GM21825 (cell line): ENCODE measurements around the gene CDC42EP4.

Experiments
- ATAC-seq: cut with Tn5 transposase; IDR thresholded peaks from one replicate; pipeline ENCODE4 v1.9.1; 2021; ENCODE audit warnings: mild to moderate bottlenecking, moderate library complexity; ENCODE audit not compliant: unreplicated experiment

The CDC42EP4 gene, protein sequence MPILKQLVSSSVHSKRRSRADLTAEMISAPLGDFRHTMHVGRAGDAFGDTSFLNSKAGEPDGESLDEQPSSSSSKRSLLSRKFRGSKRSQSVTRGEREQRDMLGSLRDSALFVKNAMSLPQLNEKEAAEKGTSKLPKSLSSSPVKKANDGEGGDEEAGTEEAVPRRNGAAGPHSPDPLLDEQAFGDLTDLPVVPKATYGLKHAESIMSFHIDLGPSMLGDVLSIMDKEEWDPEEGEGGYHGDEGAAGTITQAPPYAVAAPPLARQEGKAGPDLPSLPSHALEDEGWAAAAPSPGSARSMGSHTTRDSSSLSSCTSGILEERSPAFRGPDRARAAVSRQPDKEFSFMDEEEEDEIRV

DNA sequence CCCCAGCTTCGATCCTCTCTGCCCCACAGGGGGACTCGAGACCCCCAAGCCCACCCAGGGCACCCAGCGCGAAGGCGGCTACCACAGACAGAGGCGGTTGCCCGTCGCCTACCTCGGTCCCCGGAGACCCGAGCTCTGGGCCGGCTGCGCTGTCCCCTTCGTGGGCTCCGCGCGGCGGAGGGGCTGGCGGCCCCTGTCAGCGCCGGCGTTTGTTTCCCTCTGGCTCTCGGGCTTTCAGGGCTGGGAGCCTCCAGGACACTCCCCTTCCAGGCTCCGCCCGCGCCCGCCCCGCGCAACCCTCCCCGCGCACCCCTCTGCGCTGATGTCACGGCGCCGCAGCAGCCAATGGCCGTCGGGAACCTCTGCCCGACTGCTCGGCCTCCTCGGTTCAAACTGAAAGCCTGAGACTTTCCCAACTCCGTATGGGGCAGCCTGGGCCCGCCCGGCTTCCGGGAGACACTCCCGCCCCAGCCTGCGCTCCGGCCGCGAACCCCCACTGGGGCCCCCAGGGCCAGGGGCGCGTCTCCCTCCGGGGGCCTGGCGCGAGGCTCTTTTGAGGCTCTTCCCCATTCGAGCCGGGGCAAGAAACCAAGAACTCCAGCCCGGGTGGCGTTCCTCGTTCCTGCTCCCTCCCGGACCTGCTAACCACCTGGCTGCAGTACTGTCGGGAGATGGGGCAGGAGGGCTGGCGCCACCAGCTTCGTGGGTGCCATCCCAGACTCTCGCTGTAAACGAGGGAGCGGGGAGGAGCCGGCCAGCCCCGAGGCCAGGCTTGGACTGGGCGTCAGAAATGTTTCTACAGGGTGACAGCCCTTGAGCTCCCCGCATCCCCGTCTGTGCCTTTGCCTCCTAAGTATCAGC lies at the start of gene CDC42EP4:
CDC42EP4 (minus strand) TSS at position 221 of the 861 bp plus-strand sequence. CDS start 25,501 bp downstream, outside the sequence.
- ATAC-seq = peak; percentile 80

DNA sequence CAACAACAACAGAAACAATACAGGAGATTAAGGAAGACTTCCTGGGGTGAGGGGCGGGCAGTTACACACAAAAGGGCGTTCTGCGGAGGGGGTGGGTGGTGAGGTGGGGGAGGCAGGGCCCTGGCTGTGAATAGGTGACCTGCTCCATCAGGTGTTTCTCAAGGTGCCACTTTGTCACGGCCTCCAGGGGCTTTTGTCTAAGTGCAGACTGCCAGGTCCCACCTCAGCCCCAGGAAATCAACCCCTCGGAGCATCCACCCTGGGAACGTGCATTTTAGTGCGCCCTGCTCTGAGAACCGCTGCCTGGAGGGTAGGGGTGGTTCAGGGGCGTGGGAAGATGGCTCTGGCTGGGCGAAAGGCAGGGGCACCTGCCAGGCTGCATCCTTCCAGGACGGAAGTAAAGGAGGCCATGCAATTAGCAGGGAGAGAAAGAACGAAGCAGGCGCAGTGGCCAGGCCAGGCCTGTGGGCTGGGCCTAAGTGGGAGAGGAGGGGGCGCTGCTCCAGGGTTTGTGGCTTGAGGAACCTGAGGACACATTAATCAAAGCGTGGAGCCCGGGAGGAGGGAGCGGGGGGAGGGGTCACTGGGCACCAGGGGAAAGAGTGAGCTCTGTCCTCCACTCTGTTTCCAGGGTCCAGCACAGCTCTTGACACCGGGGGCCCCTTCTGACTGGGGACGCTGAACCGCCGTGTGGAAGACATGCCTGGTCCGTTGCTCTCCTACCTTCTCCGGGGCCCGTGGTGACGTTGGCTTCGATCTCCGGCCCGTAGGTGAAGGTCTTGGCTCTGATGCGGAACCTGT lies 49.4 kb upstream of the CDC42EP4 start:
- no peak for ATAC-seq

DNA sequence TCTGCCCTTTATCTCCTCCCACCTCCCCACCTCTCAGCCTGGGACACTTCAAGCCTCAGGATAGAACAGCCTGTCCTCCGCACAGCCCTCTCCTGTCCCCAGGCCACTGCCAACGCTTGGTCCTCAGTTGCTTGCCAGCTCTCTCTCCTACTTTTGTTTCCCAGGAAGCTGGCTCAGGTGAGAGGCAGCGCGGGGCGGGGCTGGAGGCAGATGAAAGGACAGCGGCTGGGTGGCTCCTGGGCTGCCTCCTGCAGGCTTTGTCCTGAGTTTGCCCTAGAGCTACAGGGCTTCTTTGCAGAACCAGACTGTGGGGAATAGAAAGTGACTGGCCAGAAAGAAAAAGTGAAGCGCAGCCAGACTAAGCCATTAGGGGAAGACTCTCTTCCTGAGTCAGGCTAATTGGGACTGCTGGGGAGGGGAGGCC lies 48.2 kb upstream of the CDC42EP4 start:
- no peak for ATAC-seq

DNA sequence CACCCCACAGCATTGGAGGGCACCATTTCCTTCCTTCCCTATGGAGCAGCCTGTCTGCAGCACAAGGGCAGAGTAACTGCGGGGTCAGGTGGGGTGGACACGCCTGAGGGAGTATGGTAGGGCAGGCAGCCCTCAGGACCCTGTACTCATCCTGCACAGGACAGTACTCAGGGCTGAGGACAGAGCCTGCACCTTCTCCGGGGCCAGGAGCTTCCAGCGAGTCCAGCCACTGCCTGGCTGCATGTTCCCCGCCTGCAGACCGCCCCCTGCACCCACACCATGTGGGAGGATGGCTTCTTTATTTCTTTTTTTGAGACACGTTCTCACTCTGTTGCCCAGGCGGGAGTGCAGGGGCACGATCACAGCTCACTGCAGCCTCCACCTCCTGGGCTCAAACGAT lies 47.6 kb upstream of the CDC42EP4 start:
- no peak for ATAC-seq

DNA sequence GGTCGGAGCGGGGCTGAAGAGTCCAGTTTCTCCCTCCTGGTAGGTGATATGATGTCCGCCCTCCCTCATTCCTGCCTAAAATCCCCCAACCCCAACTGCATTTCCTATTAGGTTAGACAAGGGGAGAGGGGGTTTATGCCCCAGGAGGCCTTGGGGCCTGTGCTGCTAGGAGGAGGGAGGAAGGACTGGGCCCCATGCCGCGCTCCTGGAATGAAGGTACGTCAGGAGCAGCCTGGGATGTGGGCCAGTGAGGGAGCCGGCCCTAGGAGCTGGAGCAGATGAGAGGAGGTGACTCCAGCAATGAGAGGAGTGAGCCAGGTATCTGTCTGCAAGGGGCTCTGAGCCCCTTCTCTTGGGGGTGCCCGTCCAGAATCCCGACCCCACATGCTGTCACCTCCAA lies 46.9 kb upstream of the CDC42EP4 start:
- no peak for ATAC-seq

DNA sequence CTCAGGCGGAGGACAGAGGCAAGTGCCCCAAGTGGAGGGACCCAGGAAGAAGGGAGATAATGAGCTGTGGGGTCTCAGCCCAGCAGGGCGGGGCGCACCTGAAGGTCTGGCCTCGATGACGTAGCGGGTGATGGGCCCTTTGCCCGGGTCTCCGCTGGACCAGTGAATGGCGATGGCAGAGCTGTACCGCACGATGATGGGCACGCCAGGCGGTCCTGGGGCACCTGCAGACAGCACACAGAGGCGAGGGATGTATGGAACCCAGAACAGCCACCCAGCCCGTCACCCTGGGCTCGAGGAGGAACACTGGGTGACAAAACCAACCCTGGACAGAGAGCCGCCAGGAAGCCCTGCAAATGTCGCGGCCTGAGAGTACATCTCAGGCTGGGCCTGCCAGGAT lies 46.2 kb upstream of the CDC42EP4 start:
- no peak for ATAC-seq

DNA sequence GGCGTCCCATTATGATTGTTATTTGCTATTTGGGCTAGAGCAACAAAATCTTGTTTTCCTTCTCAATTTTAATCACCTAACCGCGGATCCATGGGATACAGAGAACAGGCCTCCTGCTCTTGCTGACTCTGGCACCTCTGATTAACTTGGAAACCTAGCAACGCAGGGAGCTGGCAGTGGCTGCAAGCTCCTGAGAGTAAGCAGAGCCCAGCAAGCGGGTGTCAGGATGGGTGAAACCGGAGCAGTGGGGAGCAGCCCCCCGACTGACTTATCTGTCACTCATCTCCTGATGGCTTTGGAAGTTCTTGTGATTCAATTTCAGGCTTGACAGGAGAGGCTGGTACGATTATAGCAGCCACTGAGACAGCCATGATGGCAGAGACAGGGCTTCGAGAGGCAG lies 45.5 kb upstream of the CDC42EP4 start:
- ATAC-seq = no peak

DNA sequence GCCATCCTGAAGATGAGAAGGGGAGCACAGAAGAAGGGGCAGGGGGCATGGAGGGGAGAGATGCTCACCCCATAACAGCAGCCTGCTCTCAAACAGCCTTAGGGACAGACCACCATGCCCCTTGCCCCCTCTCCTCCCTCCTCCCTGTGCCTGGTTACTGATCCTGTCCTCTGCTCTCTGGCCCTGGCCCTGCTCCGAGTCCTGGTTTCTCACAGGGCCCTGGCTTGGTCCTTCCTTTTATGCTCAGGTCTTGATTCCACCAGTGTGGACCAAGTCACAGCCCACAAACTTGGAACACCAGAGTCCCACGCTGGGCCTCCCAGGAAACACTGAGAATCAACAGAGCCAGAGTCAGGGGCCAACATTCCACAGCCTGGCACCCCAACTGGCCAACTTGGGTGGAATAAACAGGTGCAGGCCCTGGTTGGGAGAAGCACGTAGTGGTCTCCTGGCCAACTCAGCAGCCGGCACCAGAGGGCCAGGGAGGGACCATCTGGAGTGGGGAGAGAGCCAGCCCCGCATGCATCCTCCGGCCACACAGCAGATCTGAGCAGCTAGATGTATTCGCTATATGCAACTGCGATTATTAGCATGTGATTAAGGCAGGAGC lies 44.9 kb upstream of the CDC42EP4 start:
- no peak for ATAC-seq

DNA sequence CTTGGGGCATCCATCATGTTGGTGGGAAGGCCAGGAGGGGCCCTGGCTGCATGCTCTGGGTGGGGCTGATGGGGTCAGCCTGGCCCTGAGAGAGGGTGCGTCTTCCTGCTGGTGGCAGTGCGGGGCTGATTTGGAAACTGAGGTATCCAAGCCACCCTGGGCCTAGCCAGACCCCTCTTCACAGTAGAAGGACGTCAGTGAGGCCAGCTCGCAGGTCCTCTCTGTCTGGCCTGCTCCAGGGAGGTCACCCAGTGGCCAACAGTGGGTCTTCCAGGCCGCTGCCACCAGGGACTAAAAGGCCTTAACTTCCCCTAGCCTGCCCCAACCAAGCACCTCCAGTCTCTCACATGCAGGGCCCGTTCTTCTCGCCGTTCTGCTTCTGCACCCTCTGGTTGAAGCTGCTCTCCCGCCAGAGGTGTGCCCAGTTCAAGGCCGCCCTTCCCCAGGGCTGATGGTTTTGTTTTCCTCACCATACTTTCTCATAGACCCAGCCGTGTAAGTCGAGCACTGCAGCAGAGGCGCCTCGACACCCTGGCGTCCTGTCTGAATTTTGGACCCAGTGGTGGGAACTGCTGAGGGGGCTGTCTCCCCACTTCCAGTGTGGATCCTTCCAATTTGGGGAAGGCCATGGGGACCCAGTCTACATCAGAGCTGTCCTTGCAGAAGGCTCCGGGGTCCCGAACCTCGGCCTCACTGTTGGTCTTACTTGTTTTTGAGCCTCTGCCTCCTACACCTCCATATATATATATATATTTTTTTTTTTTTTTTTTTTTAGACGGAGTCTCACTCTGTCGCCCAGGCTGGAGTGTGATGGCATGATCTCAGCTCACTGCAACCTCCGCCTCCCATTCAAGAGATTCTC lies 42.9 kb upstream of the CDC42EP4 start:
- ATAC-seq = no peak

DNA sequence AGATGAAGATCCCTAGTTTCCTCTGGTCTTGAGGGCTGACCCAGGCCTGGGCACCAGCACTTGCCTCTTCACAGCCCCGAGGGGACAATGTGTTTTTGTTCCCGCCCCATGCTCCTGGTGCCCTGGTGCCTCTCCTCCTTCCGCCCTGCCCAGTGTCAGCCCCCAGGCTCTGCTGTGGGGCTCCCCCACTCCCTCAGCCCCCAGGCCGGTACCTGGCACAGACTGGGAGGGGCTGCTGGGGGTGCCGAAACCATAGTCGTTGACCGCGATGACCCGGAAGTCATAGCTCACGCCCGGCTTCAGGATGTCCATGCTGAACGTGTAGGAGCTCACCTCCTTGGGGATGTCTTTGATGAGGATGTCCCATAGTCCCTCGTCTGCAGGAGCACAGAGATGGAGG lies 40.5 kb upstream of the CDC42EP4 start:
- no peak for ATAC-seq

DNA sequence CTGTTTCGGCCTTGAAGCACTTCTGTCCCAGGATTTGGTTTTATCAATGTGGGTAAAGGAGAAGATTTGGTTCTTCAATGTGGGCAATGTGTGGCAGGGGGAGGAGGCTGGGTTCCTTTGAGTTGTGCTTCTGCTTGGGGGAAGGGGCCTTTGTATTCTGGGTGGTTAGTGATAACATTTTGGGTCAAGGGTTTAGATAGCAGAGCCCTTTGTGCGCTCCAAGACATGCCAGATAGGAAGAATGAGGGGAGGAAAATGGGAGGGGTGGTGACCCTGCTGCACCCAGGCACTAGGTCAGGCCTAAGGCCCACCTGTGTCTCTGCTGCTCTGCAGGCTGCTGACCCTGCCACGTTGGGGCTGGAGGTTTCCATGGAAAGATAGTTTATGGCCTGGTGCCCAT lies 40.0 kb upstream of the CDC42EP4 start:
- no peak for ATAC-seq

DNA sequence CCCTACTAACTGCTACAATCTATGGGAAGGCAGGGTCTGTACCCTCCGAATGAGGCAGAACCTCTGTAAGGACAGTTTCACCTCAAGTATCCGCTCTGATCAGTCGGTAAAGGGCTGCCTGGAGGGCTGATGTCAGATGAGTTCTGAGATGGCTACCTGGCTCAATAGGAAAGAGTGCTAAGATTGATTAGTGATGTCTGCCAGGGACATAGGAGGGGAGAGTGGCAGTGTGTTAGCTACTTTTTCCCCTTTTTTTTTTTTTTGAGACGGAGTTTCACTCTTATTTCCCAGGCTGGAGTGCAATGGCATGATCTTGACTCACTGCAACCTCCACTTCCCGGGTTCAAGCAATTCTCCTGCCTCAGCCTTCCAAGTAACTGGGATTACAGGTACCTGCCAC lies 39.1 kb upstream of the CDC42EP4 start:
- ATAC-seq = no peak

DNA sequence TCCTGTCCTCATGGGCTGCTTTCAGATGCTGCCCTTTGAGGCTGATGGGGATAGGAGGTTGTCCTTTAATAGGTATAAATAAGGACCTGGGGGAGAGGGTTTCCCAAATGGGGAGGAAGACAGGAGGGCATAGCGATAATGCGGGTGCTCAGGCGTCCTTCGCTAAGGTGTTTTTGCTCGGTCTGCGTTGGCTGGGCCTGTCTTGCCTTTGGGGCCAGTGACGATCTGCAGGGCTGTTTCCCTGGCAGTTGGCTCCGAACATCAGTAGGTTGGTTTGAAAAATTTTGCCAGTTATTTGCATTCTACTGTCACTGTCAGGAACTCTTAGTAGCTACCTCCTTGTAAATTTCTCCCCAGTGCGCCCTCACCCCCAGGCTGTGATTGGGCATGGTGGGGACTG lies 37.8 kb upstream of the CDC42EP4 start:
- no peak for ATAC-seq

DNA sequence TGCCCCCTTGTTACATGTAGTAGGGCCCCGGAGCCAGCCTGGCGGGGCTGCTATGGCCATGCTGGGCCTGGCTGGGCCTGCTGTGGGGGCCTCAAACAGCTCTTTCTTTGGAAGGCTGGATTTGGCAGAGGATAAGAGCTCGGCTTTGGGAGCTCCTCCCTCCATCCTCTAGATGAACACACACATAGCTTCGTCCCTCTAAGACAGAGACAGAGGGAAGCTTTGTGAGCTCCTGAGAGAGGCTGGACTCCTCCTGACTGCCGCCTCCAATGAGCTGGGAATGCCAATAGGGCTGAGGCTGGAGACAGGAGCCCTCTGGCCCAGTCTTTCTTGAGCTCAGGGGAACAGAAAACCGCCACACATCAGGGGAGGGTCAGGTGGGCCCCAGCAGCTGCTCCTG lies 37.3 kb upstream of the CDC42EP4 start:
- ATAC-seq = no peak

DNA sequence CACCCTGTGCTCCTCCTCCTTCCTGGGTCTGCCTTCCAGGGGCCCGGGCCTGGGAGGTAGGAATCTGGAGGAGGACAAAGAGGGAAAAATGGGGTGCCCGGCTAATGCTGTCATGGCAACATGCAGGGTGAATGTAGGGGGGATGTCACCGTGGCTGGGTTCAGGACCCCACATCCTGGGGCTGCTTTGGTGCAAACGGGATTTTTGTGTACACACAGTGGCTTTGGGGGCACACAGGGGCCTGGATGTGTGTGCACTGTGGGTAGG lies 37.0 kb upstream of the CDC42EP4 start:
- ATAC-seq = no peak

DNA sequence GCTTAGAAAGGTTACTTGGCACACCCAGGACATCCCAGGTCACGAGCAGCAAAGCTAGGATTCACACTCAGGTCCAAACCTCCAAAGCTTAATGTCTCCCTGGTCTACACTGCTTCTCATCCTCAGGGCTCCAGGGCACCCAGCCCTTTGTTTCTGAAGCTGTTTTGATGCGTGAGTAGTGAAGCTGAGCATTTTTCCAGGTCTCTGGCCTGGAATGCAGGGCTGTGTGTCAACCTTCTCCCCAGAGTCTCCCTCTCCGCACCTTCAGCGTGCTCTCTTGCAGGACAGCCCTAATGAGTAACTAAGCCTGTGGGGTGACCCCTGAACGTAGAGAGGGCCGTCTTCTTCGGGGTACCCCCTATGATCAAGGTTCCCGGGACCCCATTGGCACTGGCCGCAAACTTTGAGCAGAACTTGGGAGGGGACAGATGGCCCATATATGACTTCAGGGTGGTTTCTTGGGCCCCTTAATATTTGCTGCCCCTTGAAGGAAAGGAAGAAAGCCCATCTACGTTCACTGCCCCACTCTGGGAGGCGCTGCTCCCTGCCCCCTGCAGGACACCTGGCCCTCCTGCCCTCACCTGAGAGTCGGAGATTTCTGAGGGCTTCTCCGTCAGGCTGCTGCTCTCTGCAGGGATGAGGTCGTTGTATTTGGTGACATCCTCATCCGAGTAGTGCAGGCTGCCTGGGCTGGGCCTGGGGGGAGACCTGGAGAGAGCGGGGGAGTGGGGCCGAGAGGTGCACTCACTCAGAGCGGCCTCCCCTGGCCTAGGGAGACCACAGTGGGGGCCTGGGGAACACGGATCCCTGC lies 36.4 kb upstream of the CDC42EP4 start:
- no peak for ATAC-seq

DNA sequence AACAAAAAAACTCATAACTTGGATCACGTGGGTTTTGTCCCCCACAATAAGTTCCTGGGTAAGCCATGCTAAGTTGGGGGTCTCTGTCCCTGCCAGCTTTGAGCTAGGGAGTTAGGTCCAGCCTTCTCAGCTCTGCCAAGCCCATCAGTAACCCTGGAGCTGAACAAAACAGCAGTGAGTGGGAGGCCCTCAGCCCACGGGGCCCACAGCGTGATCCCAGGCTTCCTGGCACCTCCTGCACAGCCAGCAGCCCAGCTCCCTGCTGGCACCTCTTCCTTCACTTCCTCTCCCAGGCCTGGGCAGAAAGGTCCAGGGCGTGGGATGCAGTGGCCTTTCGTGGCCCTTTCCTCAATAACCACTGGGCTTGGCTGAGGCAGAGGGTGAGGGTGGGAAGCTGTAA lies 35.5 kb upstream of the CDC42EP4 start:
- no peak for ATAC-seq

DNA sequence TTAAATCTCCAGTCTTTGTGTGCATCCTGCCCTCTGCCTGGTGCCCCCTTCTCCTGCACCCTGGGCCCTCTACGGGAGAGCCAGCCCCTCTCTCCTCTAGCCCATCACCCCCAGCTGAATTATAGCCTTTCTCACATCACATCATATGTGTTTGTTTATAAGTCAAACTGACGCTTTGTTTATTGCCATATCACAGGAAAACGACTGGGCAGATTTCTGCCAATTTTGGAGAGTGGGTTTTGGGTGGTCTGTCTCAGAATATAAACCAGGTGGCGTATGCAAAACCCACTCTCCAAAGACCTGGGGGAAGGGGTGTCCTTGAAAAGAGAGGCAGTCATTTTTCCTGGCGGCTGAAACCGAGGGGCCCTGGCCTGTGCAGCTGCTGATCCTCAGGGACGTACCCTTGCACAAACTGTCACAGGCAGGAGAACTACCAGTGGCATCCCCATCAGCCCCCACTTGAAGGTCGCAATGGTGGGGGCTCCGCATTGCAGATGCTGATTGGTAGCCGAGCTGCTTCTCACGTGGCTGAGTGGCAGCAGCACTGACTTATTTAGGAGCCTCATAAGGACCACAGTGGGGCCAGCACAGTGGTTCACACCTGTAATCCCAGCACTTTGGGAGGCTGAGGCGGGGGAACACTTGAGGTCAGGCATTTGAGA lies 34.8 kb upstream of the CDC42EP4 start:
- ATAC-seq = no peak
